AG10803 (cell line): ENCODE measurements around the gene PHLPP1.

ENCODE experiments used
- DNase-seq: peaks from one replicate; pipeline ENCODE4 v3.0.0; 2010; ENCODE audit warnings: low read depth
- H3K4me3 ChIP-seq: 2 replicates; pipeline ENCODE4 v1.5.1; 2011; ENCODE audit warnings: mild to moderate bottlenecking, low read length, control low read depth
- CTCF ChIP-seq: conservative IDR thresholded peaks from 2 replicates; pipeline ENCODE4 v1.5.1; 2011; ENCODE audit warnings: mild to moderate bottlenecking, low read length, control low read depth, inconsistent platforms

Gene PHLPP1

GRCh38 chr18:62827397-62827796 lies 112.1 kb downstream of the PHLPP1 start:
- no peak for TF ChIP-seq CTCF
- H3K4me3 ChIP-seq = no peak overlapping the region
- no peak for DNase-seq

- no peak for TF ChIP-seq CTCF
- no peak overlapping the region for H3K4me3 ChIP-seq
- peak; percentile 8 for DNase-seq
Observed at GRCh38 chr18:62828091-62828640, 112.8 kb downstream of the PHLPP1 start.

- DNase-seq = no peak
- no peak for TF ChIP-seq CTCF
- no peak overlapping the region for H3K4me3 ChIP-seq
Observed at GRCh38 chr18:62828852-62829251, 113.5 kb downstream of the PHLPP1 start.

- no peak for TF ChIP-seq CTCF
- H3K4me3 ChIP-seq = no peak overlapping the region
- no peak for DNase-seq
Observed at GRCh38 chr18:62829936-62830335, 114.6 kb downstream of the PHLPP1 start.

- no peak for DNase-seq
- no peak for TF ChIP-seq CTCF
- H3K4me3 ChIP-seq = no peak overlapping the region
Observed at GRCh38 chr18:62832282-62832681, 116.9 kb downstream of the PHLPP1 start.

GRCh38 chr18:62833494-62833893 lies 118.2 kb downstream of the PHLPP1 start:
- H3K4me3 ChIP-seq = no peak overlapping the region
- TF ChIP-seq CTCF = no peak
- DNase-seq = no peak

GRCh38 chr18:62834715-62835114 lies 119.4 kb downstream of the PHLPP1 start:
- no peak for DNase-seq
- TF ChIP-seq CTCF = no peak
- no peak overlapping the region for H3K4me3 ChIP-seq
